Right atrium auricular region (tissue), 2 donors: ENCODE measurements around the gene NDFIP1. TPM values are rescaled to one million over a fixed set of nuclear protein-coding genes. Genes with fewer than 3 reads are reported as not detected.
A peak's percentile ranks its signal among the peaks of the same experiment; 100 is the strongest.

Experiments
- DNase-seq: peaks from one replicate; pipeline ENCODE4 v3.0.0-alpha.2; 2019; ENCODE audit warnings: low spot score
- H3K27ac ChIP-seq, 2 donors: fragments of 200-600 bp; sonication (generic); 1 replicate in 1 of 2; 2 replicates in 1 of 2; pipeline ENCODE4 v1.5.1; 2016 to 2019
- H3K27me3 ChIP-seq, 2 donors: fragments of 200-600 bp; sonication (generic); one replicate each; pipeline versions ENCODE4 v1.5.1 to v1.6.0; 2017 to 2019
- H3K36me3 ChIP-seq: fragments of 200-600 bp; sonication (generic); one replicate; pipeline ENCODE4 v1.5.1; 2016
- H3K4me1 ChIP-seq, 2 donors: fragments of 200-600 bp; sonication (generic); one replicate each; pipeline versions ENCODE4 v1.5.1 to v1.6.0; 2017 to 2019
- H3K4me3 ChIP-seq, 2 donors: fragments of 200-600 bp; sonication (generic); 1 replicate in 1 of 2; 2 replicates in 1 of 2; pipeline ENCODE4 v1.5.1; 2017 to 2019; ENCODE audit warnings: mild to moderate bottlenecking in 1 of 2, moderate library complexity in 1 of 2
- H3K9me3 ChIP-seq, 2 donors: fragments of 200-600 bp; sonication (generic); one replicate each; pipeline ENCODE4 v1.5.1; 2019
- CTCF ChIP-seq, 2 donors: fragments of 200-600 bp; sonication (generic); IDR thresholded peaks; one replicate each; pipeline ENCODE4 v1.5.1; 2019; ENCODE audit warnings: antibody characterized with exemption in 2 of 2
- total RNA-seq, 2 donors: library from RNA; depleted of rRNA; stranded (reverse); fragments of >200 nt; gene quantifications; one replicate each; pipeline ENCODE4 v1.1.0, GENCODE V29; 2016

Gene NDFIP1
- total RNA-seq, 2 donors from 2014 or later: 69.3 to 75.0 TPM

GRCh38 chr5:142102980-142103740 is 5.4 kb upstream of the NDFIP1 start:
- TF ChIP-seq CTCF (IDR thresholded peaks at IDR 0.05): no peak
- Histone ChIP-seq H3K4me1 (peaks cover 0 to 11% of the 10 kb centered on the region in 2 donors), H3K27ac (no peak overlapping the region), H3K9me3 (no peaks in the 10 kb centered on the region), H3K4me3 (no peak overlapping the region), H3K27me3 (no peaks in the 10 kb centered on the region), H3K36me3 (no peaks in the 10 kb centered on the region)
- no peak for DNase-seq

GRCh38 chr5:142104491-142104890 is 4.1 kb upstream of the NDFIP1 start:
- Histone ChIP-seq H3K9me3 (no peaks in the 10 kb centered on the region), H3K27me3 (no peaks in the 10 kb centered on the region), H3K27ac (no peak overlapping the region), H3K4me1 (peaks cover 0 to 14% of the 10 kb centered on the region in 2 donors), H3K4me3 (no peak overlapping the region), H3K36me3 (no peaks in the 10 kb centered on the region)
- no peak for DNase-seq
- no peak for TF ChIP-seq CTCF (IDR thresholded peaks at IDR 0.05)

- DNase-seq: no peak
- peak overlapping the region in 1 of 2 donors; percentile 39 for H3K27ac ChIP-seq
- H3K9me3 ChIP-seq: no peaks in the 10 kb centered on the region
- no peak overlapping the region for H3K4me3 ChIP-seq
- peaks cover 0 to 25% of the 10 kb centered on the region in 2 donors for H3K4me1 ChIP-seq
- H3K27me3 ChIP-seq: no peaks in the 10 kb centered on the region
- TF ChIP-seq CTCF (IDR thresholded peaks at IDR 0.05): no peak
- no peaks in the 10 kb centered on the region for H3K36me3 ChIP-seq
Observed at GRCh38 chr5:142106061-142106460, 2.5 kb upstream of the NDFIP1 start.

- H3K4me1 ChIP-seq: peaks cover 0 to 36% of the 10 kb centered on the region in 2 donors
- DNase-seq: no peak
- H3K27me3 ChIP-seq: no peaks in the 10 kb centered on the region
- no peaks in the 10 kb centered on the region for H3K36me3 ChIP-seq
- H3K4me3 ChIP-seq: no peak overlapping the region
- H3K9me3 ChIP-seq: no peaks in the 10 kb centered on the region
- no peak for TF ChIP-seq CTCF (IDR thresholded peaks at IDR 0.05)
- peak overlapping the region; percentile 39 to 97 for H3K27ac ChIP-seq
Observed at GRCh38 chr5:142107036-142107735, 1.4 kb upstream of the NDFIP1 start.

GRCh38 chr5:142107736-142108431 is 695 bp upstream of the NDFIP1 start:
- peak overlapping the region; percentile 97 to 100 for H3K27ac ChIP-seq
- peaks cover 0 to 36% of the 10 kb centered on the region in 2 donors for H3K4me1 ChIP-seq
- no peak for DNase-seq
- peak overlapping the region in 1 of 2 donors; percentile 84 for H3K4me3 ChIP-seq
- no peak for TF ChIP-seq CTCF (IDR thresholded peaks at IDR 0.05)
- H3K9me3 ChIP-seq: no peaks in the 10 kb centered on the region
- no peaks in the 10 kb centered on the region for H3K27me3 ChIP-seq
- H3K36me3 ChIP-seq: no peaks in the 10 kb centered on the region
